Gastrocnemius medialis (tissue), 4 donors: ENCODE measurements around the gene ARHGAP24.

ENCODE experiments used
- POLR2A ChIP-seq, 2 donors: fragments of 450-650 bp; IDR thresholded peaks; one replicate each; pipeline ENCODE4 v1.6.1; 2017; ENCODE audit warnings: antibody characterized with exemption in 2 of 2, mild to moderate bottlenecking in 2 of 2, moderate library complexity in 2 of 2
- TF ChIP-seq, protein P1 (sequence below), 5 experiments: fragments of 450-650 bp in 3 of 5; fragments of 200-600 bp in 2 of 5; sonication (generic) in 2 of 5; IDR thresholded peaks in 4 of 5; conservative IDR thresholded peaks in 1 of 5; 1 replicate in 4 of 5; 2 replicates in 1 of 5; pipeline ENCODE4 v1.5.1; 2016 to 2019; ENCODE audit warnings: antibody characterized with exemption in 5 of 5, mild to moderate bottlenecking in 3 of 5, moderate library complexity in 3 of 5

DNA sequence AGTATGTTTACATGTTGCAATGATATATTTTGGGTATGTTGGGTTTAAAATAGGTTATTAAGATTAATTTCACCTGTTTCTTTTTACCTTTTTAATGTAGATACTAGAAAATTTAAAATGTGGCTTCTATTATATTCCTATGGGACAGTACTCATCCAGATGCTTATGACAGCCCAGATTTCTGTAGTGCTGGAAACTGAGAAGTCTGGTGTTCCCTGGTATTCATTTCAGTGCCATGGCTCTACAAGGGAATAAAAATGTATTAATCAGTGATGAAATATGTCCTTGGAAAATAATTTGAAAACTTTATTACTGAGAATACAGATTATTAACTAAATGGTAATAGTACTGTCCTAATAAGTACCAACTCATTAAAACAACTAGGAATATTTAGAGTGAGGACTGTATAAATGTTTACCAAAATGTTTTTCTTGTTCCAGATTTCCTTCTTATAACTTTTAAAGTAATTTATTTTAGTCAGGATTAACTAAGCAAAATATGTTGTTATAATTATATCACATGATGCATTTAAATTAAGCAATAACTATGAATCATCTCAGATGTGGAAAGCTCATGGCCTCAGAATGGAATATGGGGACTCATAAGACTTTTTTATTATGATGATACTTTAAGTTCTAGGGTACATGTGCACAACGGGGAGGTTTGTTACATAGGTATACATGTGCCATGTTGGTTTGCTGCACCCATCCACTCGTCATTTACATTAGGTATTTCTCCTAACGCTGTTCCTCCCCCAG, 25.3 kb downstream of the ARHGAP24 start:
- TF ChIP-seq, protein P1, sequence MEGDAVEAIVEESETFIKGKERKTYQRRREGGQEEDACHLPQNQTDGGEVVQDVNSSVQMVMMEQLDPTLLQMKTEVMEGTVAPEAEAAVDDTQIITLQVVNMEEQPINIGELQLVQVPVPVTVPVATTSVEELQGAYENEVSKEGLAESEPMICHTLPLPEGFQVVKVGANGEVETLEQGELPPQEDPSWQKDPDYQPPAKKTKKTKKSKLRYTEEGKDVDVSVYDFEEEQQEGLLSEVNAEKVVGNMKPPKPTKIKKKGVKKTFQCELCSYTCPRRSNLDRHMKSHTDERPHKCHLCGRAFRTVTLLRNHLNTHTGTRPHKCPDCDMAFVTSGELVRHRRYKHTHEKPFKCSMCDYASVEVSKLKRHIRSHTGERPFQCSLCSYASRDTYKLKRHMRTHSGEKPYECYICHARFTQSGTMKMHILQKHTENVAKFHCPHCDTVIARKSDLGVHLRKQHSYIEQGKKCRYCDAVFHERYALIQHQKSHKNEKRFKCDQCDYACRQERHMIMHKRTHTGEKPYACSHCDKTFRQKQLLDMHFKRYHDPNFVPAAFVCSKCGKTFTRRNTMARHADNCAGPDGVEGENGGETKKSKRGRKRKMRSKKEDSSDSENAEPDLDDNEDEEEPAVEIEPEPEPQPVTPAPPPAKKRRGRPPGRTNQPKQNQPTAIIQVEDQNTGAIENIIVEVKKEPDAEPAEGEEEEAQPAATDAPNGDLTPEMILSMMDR (IDR thresholded peaks at IDR 0.05 in 4 of 5, conservative IDR thresholded peaks at IDR 0.05 in 1 of 5): no peak
- TF ChIP-seq POLR2A (IDR thresholded peaks at IDR 0.05): no peak
